ENCODE measurements around the gene PRKACG.

Gene PRKACG

GRCh38 chr9:68980341-68980914 is 33.5 kb downstream of the PRKACG start:
- DNase-seq, result no peak

GRCh38 chr9:68979538-68980314 is 34.2 kb downstream of the PRKACG start:
- peak in 1 of 2 donors; percentile 30 for DNase-seq

- no peak for DNase-seq
Observed at GRCh38 chr9:68978501-68978900, 35.4 kb downstream of the PRKACG start.

GRCh38 chr9:68978066-68978465 is 35.8 kb downstream of the PRKACG start:
- DNase-seq, result no peak

- no peak for DNase-seq
Observed at GRCh38 chr9:68975365-68976043, 38.4 kb downstream of the PRKACG start.

- no peak for DNase-seq
Observed at GRCh38 chr9:68974901-68975300, 39.0 kb downstream of the PRKACG start.

- peak in 1 of 2 donors; percentile 10 for DNase-seq
Observed at GRCh38 chr9:68974431-68974830, 39.5 kb downstream of the PRKACG start.

GRCh38 chr9:68973619-68974018 is 40.3 kb downstream of the PRKACG start:
- DNase-seq, result no peak

- no peak for DNase-seq
Observed at GRCh38 chr9:68970151-68970550, 43.8 kb downstream of the PRKACG start.

- no peak for DNase-seq
Observed at GRCh38 chr9:68969538-68969937, 44.4 kb downstream of the PRKACG start.

- DNase-seq, result no peak
Observed at GRCh38 chr9:68967800-68968199, 46.1 kb downstream of the PRKACG start.

- DNase-seq, result no peak
Observed at GRCh38 chr9:68966496-68966944, 47.4 kb downstream of the PRKACG start.

GRCh38 chr9:68964765-68965164 is 49.1 kb downstream of the PRKACG start:
- no peak for DNase-seq

GRCh38 chr9:68964102-68964541 is 49.8 kb downstream of the PRKACG start:
- DNase-seq, result no peak

GRCh38 chr9:68963416-68963815 is 50.5 kb downstream of the PRKACG start:
- no peak for DNase-seq

All from stimulated activated CD4-positive, alpha-beta T cell treated with anti-CD3 and anti-CD28 coated beads, Interleukin-2, amount 100 ng/mL, for 24 hours (primary cell).